ENCODE measurements around the gene USP25.

GRCh38 chr21:15749861-15750159 lies 20.0 kb downstream of the USP25 start:
- TF ChIP-seq ZSCAN5A (tag by site-specific recombination; IDR thresholded peaks at IDR 0.05) = no peak
- no peak for TF ChIP-seq ZNF449 (tag by site-specific recombination; IDR thresholded peaks at IDR 0.05)
- TF ChIP-seq CTCF (tag by site-specific recombination; IDR thresholded peaks at IDR 0.05) = no peak
- TF ChIP-seq ZNF24 (tag by site-specific recombination; IDR thresholded peaks at IDR 0.05) = no peak
- TF ChIP-seq TRIM28 (IDR thresholded peaks at IDR 0.05; ENCODE audit: borderline replicate concordance, low read length) = no peak
- no peak for TF ChIP-seq REPIN1 (tag by site-specific recombination; IDR thresholded peaks at IDR 0.05; ENCODE audit: low read depth)
- TF ChIP-seq SP7 (tag by site-specific recombination; IDR thresholded peaks at IDR 0.05) = no peak
- no peak for TF ChIP-seq ZNF501 (tag by site-specific recombination; IDR thresholded peaks at IDR 0.05)
- no peak for TF ChIP-seq ZBTB7A (tag by site-specific recombination; IDR thresholded peaks at IDR 0.05; ENCODE audit: low read depth)
- TF ChIP-seq SALL2 (tag by site-specific recombination; IDR thresholded peaks at IDR 0.05; ENCODE audit: borderline replicate concordance) = no peak
- TF ChIP-seq ZNF266 (tag by site-specific recombination; IDR thresholded peaks at IDR 0.05; ENCODE audit: low read depth) = no peak
- no peak for TF ChIP-seq ZNF23 (tag by site-specific recombination; IDR thresholded peaks at IDR 0.05; ENCODE audit: borderline replicate concordance)
- TF ChIP-seq ELK4 (IDR thresholded peaks at IDR 0.05; ENCODE audit: borderline replicate concordance, low read depth, low read length) = no peak

All from HEK293 (cell line).